SHP77 treated with DMSO at 0.1 percent for 48 hours (cell line): ENCODE results near the gene ELFN1.

Experiments
- DNase-seq: peaks from one replicate; lab custom pipeline; 2025; lab: John Stamatoyannopoulos, UW

Gene ELFN1

DNA sequence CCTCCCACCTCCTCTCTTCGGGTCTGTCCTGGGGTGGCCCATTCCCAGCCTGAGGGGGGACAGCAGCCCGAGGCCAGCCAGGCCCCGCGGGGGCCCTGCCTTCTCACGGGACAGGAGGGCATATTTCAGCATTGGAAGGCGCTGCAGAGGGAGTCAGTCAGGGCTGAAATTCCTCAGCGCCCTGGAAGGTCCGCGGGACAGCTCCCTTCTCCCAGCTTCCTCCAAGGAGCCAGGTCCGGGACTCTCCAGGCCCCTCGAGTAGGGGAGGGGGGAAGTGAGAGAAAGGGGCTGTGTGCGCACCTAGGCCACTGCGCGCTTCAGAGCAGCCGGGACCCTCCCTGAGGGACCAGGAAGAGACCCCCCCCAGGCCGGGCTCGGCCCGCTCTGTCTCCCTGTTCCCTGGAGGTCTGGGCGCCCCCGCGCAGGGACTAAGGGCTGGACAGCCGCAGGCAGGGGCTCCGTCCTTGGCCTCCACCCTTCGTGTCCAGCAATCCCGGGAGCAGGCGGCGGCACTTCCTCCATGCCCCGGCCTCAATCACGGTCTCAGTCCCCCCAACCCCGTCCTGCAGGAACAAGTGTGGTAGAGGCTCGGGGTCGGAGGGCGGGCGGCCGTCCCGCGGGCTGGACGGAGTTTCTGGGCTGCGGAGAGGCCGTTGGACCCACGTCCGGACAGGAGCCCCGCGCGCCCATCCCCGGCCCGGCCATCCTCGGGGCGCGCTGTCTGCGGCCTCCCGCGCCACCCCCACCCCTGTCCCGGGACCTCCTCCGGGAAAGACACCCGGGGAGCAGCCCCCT lies 6.0 kb upstream of the ELFN1 start:
- no peak for DNase-seq

DNA sequence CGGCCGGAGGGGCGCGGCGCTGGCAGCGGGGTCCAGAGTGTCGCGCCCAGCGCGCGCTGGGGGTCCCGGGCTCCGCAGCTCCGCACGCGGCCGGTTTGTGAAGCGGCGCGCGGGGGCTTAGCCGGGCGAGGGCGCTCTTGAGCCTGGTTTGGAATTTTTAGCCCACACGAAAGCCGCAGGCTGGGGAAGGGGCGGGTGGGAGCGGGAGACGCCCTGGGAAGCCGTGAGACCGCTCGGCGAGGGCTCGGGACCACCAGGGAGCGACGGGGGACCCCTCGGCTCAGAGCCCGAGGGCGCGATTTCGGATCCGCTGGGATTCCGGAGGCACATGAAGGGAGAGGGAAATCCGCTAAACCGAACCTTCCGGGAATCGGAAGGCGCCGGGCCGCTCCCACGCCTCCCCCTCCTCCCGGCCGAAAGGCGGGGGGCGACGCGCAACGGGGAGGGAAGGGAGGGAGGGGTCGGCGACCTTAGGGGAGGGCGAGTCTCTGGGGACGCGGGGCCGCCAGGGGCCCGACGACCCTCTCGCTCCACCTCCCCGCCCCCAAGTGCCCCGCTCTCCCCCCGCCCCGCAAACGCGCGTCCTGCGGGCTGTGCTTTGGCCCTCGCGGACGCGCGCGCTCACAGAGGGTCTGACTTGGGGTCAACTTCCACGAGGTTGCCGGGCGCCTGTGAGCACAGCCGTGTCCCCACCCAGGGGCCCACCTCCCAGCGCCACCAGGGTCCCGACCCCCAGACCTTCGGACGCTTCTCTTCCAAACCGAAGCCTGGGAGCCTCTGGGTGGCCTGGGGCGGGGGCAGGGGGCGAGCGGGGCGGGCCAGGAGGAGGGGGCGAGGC lies 5.1 kb upstream of the ELFN1 start:
- peak; percentile 31 for DNase-seq

DNA sequence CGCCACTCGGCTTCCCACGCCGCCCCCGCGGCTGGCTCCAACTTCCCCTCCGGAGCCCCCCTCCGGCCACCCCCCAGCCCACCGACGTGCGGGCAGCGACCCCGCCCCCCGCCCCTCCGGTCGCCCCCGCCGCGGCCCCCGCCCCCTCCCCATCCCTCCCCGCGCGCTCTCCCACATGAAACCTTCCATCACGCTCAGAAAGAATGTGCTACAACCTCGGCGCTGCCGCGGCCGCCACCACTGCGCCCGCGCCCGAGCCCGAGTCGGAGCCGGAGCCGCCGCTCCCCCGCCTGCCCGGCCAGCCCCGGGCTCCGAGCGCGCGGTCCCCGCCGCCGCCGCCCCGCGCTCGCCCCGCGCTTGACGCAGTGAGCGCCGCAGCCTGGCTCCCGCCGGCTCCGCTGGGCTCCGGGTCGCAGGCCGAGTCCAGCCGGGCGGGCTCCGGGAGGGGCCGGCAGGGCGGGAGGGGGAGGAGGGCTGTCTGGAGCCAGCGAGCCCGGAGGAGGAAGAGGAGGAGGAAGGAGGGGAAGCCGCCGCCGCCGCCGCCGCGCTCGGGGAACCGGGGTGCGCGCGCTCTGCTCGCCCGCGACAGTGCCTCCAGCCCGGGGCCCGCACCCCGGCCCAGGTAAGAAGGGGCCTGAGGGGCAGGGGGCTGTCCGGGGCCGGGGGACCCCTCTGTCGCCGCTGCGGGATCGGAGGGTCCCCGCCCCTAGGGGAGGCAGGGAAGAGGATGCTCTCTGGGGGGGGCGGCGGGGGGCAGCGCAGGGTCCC lies 4.3 kb upstream of the ELFN1 start:
- DNase-seq: no peak

- no peak for DNase-seq
Measured at GRCh38 chr7:1666317-1666822, 3.7 kb upstream of the ELFN1 start.

DNA sequence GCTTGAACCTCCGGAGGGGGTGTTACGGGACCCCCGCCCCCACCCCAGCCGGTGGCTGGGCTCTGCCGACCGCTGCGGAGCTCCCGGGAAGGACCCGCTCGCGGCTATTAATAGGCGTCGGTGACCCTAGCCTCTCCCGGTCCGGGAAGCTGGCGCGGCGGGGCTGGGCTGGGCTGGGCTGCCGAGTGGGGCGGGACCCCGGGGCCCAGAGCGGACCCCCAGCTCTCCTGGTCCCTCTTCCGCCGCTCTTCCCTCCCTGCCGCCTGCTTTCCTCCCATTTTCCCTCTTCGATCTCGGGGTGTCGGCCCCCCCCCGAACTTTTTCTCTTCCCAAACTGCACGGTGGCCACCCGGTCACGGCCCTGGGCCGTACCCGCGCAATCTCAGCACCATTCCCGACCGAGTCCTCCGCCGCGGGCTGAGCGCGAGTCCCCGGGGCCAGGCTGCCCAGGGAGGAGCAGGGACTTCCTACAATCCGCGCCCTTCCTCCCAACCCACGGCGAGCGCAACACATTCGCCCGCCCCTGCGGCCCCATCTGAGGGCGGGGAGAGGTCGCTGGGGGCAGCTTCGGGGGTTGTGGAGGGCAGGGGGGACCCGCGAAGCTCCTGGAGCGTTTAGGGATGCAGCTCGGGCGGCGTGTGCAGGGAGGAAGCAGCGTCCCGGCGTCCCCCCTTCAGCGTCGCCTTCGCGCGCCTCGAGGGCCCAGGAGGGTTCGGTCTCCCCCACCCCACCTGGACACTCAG lies 3.1 kb upstream of the ELFN1 start:
- no peak for DNase-seq

DNA sequence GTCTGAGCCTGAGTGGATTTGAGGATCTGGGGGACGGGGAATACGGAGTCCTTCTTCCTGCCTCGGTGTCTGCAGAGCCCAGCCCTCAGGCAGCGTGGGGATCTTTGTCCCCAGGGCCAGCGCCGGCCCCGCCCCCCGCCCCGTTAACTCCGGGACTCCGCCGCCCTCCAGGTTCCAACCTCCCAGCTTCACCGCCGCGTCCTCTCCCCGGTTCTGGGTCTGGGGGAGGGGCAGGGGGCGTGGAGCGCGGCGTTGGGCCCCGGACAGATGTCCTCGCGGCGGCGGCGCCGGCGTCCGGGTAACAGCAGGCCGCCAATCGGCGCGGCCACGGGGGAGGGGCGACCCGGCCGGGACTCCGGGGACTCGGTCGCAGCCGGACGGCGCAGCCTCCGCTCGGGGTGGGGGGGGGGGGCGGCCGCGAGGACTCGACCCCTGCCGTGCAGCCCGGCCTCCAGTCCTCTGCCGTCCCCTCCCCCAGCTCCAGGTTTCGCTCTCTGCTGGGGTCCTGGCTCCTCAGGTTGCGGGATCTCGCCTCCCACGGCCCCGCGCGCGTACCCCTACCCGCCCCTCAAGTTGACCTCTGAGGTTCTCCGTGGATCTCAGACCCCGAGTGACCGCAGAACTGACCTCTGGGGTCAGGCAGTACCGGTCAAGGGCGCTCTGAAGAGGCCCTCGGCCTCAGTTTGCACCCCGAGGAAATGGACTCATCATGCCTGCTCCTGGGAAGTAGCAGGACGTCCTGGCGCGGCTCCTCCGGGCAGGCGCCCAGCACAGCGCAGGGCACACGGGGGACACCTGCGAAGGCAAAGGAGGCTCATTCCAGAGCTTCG lies 2.3 kb upstream of the ELFN1 start:
- no peak for DNase-seq

- DNase-seq: no peak
Measured at GRCh38 chr7:1668396-1669063, 1.5 kb upstream of the ELFN1 start.

DNA sequence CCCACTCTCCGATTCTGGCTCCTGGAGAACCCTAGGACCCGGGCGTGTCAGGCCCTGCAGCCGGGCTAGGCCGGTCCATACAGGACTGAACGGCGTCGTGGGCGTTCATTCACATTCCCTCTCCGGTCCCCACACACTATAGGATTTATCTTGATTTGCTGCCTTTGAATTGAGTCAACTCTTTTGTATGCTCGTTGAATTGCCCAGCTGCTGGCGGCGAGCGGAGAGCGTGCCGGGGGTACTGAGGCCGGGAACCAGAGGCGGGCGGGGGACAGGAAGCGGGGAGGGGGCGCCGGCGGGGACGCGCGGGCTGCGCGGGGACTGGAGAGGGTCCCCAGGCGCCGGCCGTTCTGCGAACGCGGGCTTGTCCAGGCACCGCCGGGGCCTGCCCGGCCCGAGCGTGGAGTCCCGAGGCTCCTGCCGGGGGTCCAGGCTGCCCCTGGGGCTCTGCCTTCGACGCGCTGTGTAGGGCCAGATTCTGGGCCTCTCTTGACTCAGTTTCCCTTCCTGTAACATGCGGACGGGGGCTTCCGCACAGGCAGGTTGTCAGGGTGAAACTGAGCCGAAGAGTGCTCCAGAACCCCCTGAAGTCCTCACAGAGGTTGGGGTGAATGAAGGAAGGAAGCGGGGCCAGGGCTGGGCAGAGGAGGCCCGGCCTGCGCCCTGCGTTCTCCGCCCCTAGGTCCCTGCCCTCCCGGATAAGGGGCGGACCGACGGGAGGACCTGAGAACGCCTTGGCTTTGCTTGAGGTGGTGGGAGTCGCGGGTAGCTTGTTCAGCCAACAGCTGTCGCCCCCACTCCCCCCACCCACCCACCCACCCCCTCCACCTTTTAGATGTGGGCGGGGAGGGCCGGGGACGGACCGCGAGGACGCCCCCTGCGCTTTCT lies 769 bp upstream of the ELFN1 start:
- DNase-seq: no peak

- no peak for DNase-seq
Measured at GRCh38 chr7:1670894-1671593, 967 bp downstream of the ELFN1 start.

GRCh38 chr7:1671594-1672451 lies 1.7 kb downstream of the ELFN1 start:
- no peak for DNase-seq

GRCh38 chr7:1672851-1673486 lies 2.9 kb downstream of the ELFN1 start:
- no peak for DNase-seq

DNA sequence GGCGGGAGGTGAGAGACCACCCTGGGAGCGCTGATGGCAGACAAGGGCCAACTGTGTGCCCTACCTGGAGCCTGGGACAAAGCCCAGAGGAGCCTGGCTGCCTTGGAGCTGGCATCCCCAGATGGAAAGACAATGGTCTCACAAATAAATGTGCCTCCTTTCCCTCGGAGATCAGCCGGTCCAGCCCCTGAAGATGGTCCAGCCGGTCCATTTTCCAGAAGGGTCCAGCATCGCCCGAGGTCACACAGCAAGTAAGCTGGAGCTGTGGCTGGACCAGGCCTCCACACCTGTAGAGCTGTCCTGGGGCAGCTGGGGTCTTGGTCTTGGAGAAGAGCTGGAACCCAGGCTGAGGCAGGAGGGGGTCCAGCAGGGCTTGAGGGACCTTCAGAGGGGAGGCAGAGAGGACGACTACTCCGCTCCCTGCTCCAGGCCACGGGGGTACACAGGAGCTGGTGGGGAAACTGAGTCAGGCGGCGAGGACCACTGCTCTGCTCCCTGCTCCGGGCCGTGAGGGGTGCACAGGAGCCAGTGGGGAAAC lies 3.6 kb downstream of the ELFN1 start:
- DNase-seq: no peak

- DNase-seq: no peak
Measured at GRCh38 chr7:1674161-1675035, 4.3 kb downstream of the ELFN1 start.

DNA sequence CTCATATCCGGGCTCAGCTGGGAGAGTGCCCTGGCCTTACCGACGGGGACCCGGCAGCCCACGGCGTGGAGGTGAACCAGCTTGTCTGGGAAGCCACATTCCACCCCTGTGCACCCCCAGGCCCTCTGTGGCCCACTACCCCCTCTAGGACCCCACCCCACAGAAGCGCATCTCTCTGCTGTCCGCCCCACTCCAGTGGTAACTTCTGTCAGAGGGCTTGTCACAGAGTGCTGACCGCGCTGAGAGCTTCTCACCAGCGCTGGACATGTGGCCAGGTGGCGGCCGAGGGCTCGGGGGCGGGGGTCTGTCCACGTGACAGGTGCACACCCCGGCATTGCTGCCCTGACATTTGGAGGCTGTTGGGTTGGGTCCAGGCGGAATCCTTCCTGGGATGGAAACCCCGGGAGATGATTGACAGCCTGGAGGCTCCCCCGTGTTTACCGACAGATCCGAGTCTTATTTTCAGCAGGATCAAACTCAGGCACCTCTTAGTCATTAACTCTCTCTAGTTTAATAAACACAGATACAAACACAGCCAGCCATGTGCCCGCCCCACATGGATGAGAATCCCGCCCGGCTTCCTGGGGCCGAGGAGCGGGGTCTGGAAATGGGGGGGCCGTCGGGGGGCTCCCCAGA lies 5.1 kb downstream of the ELFN1 start:
- DNase-seq: no peak
